ENCODE data around the gene APOA5.
"Not testable (repeated sequence)": the region's sequence is repeated elsewhere in the genome, so short reads cannot be mapped to it uniquely, and the experiment has no call there.

APOA5 gene

DNA sequence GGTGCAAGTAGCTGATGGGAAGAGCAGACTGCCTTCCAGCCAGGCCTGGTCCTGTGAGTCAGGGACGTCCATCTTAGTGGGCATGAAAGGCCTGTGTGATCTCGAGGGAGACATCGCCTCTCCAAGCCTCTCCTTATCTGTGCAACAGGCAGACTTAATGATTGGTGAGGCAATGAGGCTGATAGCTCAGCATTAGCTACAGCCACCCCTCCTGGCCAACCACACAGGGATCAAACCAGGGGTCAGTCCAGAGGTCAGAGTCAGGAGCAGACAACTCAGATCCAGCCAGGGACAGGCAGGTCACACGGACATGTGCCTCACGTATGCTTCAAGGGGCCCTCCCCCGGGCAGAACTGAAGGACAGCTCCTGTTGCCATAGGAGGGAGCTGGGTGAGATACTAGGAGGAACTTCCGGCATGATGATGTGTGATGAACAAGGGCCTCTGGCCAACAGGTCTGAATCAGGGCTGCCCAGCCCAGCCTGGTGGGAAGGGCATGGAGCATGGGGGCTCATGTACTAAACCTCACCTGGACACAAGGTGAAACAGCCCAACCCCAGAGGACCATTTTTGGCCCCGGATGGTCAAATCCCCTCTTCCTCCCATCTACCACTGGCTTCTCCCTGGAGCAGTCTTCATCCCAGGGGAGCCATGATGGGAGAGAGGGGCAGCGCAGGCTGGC lies 35.2 kb upstream of the APOA5 start:
- DNase-seq: no peak

DNA sequence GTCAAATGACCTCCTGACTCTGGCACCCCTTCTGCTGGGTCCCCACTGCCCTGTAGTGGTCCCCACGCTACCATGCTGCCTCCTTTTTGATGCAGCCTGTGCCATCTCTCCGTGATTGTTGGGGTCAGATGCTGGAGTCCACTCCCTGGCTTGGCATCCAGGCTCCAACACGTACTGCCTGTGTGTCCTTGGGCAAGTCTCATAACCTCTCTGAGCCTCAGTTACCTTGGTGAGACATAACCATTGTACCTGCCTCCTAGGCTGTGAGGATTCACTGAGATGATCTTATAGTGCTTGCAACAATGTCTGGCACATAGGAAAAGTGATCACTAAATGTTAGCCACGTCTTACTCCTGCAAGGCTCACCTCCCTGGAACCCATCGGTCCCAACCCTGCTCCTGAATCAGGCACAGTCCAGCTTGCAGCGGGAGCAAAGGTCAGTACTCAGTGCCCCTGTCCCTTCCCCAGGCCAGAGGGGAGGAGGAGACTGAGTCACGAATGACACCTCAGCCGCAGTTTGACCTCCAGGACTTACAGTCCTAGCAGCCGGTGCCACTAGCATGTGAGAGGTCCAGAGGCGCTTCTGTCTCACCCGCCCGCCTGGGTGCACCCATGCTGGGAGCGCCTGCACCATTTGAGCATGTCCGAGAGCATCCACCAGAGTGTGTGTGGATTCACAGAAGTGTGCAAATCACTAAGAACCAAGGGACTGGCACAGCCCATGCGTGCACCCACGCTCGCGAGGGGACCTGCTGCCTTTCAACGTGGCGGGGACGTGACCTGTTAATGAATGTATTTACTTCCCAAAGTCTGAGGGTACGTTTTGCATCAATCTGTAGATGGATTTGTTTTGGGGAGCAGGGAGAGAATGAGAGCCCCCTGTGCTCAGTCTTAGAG lies 34.4 kb upstream of the APOA5 start:
- DNase-seq: no peak

DNA sequence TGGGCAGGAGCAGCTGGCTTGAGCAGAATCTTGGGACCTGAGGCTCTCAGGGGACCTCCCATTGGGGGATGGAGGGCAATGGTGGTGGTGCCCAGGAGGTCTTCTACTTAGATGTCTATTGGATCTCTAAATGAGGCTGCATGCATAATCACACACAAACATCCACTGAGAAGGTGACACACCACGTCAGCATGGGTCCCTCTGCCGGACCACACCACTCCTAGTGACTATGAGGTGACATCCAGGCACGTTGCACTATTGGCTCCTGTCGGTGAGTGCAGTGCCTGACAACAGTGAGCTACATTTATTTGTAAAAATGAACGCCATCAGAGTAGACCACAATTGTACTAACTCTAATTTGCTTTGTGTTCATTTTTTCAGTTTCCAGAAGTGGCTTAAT lies 33.8 kb upstream of the APOA5 start:
- no peak for DNase-seq

DNA sequence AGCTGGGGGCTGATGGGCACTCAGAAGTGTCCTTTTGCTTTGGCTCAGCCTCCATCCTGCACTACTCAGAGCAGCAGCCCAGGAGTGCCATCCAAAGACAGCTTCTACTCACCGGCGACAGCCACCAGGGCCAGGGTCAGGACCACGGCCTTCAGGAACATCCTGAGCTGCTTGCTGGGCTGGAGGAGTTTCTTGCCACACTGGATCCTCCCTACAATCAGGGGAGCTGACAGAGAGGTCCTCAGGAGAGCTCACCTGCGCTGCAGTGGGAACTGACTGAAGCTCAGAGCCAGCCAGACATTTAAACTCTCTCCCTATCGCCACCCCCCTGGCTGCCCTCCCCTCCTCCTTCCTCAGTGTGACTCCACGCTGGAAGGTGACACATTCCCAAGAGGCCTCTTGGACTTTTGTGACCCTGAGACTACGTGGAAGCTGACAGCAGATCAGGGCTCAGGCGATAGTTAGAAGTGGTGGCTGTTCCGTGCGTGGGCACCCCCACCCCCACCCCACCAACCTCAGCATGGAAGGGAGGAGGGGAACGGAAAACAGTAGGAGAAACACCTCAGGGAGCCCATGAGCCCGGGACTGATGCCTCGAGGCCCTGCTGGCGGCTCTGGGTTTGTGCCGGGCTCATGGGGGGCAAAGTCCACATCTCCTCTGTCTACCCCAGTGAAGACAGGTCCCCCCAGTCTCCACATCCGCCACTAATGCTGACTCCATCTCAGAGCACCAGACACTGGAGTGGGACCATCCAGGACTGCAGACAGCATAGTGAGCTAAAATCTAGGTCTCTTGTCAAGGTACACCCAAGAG lies 31.6 kb upstream of the APOA5 start, which contains the start of gene APOA4:
APOA4 (minus strand) TSS at position 274 of the 813 bp plus-strand sequence; CDS start at position 161, 113 bp downstream.
- DNase-seq: no peak

DNA sequence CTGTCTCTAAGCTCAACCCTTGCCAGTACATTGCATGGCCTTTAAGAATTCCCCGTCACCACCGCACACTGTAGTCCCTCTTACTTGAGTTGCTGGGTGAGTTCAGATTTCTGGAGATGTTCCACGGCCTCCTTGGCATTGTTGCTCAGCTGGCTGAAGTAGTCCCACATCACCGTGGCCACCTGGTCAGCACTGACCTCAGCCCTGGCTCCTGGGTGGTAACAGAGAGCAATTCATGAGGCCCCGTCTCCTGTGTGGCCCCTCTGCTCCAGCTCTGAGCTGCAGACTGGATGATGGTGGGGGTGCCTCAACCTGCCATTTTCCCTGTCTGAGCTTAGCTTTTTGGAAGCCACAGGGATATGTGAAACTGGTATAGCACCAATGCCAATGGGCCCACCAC lies 30.9 kb upstream of the APOA5 start:
- no peak for DNase-seq

DNA sequence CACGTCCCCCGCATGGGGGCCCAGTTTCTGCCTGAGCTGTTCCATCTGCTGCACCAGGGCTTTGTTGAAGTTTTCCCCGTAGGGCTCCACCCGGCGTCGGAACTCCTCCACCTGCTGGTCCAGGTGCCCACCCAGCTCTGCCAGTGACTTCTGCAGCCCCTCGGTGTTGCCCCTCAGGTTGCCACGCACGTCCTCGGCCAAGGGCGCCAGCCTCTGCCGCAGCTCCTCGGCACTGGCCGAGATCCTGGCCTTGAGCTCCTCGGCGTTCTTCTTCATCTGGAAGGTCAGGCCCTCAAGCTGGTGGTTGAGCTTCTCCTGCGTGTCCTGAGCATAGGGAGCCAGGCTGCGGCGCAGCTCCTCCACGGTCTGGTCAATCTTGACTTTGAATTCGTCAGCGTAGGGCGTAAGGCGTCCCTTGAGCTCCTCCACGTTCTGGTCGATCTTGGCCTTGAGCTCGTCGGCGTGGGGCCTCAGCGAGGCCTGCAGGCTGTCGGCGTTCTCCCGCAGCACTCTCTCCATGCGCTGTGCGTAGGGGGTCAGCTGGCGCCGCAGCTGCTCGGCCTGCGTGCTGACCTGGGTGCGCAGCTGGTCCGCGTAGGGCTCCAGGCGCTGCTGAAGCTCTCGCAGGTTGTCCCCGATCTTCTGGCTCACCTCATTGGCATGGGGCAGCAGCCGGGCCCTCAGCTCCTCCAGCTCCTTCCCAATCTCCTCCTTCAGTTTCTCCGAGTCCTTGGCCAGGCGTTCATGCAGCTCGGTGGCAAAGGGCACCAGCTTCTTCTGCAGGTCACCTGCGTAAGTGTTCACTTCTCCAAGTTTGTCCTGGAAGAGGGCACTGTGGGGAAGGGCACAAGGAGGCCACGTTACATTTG lies 29.6 kb upstream of the APOA5 start:
- no peak for DNase-seq

DNA sequence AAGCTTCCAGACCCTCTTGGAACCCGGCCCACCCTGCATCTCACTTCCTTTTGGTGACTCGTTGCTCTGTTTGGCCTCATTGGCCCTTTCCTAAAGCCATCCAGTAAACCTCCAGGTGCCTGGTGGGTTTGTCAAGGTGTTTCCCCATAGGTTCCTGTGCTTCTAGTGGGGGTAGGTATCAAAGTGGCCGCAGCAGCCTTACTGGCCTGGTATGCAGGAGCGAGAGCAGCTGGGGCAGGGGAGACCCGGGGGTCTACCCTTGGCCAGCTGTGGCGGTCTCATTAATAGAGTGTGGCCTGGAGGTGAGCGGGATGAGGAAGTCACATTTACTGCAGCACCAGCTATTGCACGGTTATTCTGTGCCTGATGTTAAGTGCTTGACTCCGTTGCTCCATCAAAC lies 27.4 kb upstream of the APOA5 start:
- DNase-seq: no peak

DNA sequence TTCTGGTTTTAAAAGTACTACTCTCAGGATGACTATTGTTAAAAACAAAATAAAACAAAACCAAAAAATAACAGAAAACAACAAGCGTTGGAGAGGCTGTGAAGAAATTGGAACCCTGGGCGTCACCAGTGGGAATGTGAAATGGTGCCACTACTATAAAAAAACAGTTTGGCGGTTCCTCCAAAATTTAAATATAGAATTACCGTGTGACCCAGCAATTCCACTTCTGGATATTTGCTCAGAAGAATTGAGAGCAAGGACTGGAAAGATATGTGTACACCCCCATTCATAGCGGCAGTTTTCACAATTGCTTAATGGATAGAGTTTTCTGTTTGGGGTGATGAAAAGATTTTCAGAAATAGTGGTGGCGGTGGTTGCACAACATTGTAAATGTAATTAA lies 22.8 kb upstream of the APOA5 start:
- DNase-seq: no peak

DNA sequence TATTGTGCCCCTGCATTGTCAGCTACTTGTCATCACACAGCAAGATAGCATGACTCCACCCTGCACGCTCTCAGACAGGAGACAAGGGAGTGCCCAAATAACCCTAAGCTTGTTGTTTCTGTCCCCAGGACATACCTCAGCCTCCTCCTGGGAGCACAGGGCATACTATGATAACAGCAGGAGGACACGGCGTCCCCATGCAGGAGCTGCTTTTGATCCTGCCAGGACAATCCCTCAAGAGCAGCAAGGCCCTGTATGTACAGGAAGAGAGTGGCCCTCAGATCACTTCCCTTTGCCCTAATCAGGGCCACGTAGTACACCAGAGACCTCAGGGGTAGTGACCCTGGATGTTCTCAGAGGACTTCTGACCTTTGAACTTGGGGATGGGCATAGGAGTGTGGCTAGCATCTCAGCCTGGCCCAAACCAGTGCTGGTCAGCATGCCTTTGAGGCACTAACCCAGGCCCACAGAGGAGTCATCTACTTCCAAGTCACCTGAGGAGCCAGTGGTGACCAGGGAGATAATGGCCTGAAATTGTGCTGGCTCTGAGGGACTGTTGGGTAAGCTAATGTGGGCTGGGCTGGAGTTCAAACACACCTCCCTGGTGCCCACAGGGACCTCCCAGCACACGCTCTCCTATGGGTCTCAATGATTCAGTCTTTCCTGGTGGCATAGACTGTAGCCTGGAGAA lies 22.2 kb upstream of the APOA5 start:
- no peak for DNase-seq

DNA sequence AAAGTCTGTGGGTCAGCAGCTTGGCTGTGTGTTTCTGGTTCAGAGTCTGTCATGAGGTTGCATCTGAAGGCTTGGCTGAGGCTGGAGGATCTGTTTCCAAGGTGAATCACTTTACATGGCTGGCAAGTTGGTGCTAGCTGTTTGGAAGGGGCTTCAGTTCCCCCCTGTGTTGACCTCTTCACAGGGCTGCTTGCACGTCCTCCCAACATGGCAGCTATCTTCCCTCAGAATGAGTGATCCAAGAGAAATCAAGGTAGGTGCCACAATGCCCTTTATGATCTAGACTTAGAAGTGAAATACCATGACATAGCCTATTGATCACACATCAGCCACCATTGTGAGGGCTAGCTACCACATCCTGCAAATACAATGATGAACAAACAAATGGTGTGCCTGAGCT lies 21.5 kb upstream of the APOA5 start:
- DNase-seq: no peak

DNA sequence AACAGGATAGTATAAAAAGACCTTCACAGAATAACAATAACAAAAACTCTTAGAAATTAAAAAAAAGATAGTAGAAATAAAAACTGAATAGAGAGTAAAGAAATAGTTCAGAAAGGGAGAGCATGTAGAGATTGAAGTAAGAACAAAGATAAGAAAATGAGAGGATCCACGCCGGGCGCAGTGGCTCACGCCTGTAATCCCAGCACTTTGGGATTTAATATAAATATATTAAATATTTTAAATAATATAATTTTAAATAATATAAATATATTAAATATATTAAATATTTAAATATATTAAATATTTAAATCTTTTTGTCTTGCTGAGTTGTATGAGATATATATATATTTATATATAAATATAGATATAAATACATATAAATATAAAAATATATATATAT lies 20.4 kb upstream of the APOA5 start:
- no peak for DNase-seq

DNA sequence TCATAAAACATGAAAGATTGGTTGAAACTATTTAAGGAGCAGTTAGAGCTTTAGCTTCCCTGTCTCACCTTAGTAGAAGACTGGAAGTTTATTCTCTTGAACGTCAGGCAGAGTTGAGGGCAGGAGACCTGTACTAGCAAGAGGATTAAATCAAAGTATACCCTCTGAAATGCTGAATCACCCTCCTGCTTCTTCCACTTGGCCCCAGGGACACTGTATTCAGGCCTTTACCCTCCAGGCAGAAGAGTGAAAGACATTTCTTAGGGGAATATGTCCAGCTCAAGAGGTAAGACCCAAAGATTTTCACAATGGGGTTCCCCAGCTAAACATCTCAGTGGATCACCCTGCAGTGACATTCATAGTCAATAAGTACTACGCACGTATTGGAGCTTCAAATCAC lies 19.5 kb upstream of the APOA5 start:
- DNase-seq: no peak

DNA sequence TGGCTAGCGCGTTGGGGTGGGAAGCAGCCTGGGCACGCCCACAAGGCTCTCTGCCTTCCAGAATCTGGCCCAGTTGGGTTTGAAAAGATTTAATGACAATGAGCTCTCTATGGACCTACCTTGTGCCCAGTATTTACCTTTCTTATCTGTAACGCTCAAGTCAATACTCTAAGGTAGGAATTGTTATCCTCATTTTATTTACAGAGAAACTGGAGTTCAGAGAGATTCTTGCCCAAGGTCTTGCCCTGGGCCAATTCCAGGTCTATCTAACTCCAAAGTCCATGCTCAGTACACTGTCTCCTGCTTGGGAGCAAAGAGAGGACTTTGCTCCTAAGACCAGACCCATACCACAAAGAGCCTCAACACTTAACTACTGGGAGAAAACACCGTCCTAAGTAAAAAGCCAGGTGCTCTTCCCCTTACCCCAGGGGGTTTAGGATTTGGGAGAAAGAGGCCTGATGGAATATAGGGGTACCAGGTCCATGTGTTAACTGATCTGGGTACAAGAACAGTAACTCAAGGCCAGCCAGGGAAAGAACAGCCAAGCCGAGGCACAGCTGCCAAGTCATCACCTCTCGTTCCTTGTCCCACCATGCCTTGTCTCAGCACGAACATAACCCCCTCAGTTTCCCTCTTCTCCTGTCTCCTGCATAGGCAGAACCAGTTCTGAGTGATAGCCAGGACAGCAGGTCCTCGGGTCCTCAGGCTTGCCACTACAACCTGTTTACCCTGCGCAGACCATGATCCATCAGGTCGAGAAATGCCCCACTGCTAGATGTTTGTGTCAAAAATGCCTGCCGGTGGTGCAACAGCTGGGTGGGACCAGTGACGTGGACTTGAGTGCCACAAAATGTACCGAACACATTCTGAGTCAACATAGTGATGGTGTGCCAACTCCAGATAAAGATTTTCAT lies 16.8 kb upstream of the APOA5 start:
- DNase-seq: no peak

DNA sequence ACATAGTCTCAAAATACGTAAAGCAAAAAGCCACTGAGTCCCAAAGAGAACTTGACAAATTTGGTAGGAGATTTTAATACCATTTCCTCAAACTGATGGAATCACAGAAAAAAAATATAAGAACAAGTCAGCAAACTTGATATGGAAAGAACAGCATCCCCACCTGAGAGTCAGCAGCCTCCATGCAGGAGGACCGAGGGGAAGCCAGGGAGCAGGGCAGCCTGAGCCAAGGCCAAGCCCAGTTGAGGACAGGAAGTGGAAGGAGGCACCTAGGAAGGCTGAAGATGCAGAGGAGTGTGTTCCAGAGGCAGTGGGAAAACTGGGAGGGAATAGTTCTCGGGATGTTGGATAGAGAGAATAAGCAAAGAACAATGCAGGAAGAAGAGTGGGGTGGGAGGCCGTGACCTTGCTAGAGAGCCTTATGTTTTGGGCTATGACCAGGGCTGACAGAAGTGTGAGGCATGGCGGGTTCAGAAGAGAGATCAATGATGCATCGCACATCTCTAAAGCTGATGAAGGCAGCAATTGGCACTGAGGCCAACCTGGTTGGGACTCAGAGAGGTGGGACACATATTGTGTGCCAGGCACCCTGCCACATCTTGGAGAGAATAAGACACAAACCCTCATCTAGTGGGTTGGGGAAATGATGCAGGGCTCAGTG lies 16.1 kb upstream of the APOA5 start:
- DNase-seq: no peak

DNA sequence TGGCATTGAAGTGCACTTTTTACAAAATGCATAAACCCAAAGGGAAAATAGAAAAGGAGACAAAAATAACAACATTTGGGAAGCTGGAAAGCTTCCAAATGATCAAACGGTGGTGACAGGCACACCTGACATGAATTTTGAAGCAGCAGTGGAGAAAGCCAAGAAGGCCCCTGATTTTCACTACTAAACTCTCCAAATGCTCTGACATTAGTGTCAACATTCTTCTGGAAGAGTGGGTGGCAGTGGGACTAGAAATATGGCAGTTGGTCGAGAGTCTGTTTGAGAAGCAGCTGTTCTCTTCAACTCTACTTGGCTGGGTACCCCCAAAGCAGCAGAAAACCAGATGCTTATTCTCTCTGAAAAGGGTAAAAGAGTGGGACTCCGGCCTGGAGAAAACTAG lies 12.3 kb upstream of the APOA5 start:
- no peak for DNase-seq

DNA sequence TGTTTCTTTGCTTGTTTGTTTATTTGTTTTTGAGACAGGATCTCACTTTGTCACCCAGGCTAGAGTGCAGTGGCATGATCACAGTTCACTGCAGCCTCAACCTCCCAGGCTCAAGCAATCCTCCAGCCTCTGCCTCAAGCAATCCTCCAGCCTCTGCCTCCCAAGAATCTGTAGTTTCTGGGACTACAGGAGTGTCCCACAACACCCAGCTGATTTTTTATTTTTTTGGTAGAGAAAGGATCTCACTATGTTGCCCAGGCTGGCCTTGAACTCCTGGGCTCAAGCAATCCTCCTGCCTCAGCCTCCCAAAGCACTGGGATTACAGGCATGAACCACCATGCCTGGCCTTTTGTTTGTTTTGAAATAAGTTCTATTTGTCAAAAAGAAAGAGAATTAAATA lies 10.0 kb upstream of the APOA5 start:
- DNase-seq: not testable (repeated sequence)

DNA sequence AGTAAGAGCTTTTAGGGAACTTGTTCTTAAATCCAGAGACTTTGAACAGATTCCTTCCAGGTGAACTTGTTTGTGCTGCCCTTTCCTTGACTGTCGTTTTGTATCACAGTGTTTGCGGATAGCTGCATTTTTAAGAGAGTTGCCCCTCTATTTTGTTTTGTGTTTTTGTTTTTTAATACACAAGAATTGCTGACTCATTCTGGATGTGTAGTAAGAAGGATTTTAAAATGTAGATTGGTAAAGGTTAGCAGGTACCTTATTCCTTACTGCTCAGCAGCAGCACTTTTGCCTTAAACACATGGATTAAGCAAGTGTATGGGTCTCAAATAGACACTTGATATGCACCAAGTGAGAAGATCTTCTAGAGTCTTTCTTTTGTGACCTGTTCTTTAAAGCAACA lies 8.9 kb upstream of the APOA5 start:
- no peak for DNase-seq

DNA sequence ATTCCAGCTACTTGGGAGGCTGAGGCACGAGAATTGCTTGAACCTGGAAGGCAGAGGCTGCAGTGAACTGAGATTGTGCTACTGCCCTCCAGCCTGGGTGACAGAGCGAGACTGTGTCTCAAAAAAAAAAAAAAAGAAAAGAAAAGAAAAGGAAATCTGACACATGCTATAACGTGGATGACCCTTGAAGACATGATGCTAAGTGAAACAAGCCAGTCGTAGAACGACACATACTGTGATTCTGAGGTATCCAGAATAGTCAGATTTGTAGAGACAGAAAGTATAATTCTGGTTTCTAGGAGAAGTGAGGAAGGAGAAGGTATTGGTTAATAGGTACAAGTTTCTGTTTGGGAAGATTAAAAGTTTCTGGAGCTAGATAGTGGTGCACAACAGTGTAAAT lies 6.7 kb upstream of the APOA5 start:
- no peak for DNase-seq

DNA sequence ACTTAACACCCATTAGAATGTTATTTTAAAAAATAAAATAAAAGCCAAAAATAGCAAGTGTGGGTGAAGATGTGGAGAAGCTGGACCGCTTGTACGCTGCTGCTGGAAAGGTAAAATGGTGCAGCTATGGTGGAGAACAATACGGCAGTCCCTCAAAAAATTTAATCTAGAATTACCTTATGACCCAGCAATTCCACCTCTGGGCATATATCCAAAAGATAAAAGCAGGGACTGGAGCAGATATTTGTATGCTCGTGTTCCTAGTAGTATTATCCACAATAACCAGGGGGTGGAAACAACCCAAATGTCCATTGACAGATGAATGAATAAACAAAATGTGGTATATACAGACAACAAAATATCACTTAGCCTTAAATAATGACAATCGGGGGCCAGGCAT lies 6.1 kb upstream of the APOA5 start:
- no peak for DNase-seq

DNA sequence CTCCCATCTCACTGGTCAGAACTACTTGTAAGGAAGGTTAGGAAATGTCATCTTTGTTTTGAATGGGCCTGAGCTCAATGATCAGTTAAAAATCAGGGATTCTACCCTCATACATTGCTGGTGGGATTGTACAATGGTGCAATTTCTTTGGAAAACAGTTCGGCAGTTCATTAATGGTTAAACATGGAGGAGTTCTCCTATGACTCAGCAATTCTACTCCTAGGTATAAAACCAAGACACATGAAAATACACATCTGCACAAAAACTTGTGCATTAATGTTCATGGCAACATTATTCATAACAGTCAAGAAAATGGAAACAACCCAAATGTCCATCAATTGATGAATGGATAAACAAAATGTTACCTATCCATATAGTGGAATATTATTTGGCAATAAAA lies 4.9 kb upstream of the APOA5 start:
- no peak for DNase-seq

All from femur (tissue), 1 donor.